ENCODE results near the gene SEPTIN12. TPM values are rescaled to one million over a fixed set of nuclear protein-coding genes. Genes with fewer than 3 reads are reported as not detected.
A peak's percentile ranks its signal among the peaks of the same experiment; 100 is the strongest.

Gene SEPTIN12
- total RNA-seq, 1 donor from 2014 or later = not detected

GRCh38 chr16:4811242-4811641 lies 23.1 kb upstream of the SEPTIN12 start:
- TF ChIP-seq, protein P1, sequence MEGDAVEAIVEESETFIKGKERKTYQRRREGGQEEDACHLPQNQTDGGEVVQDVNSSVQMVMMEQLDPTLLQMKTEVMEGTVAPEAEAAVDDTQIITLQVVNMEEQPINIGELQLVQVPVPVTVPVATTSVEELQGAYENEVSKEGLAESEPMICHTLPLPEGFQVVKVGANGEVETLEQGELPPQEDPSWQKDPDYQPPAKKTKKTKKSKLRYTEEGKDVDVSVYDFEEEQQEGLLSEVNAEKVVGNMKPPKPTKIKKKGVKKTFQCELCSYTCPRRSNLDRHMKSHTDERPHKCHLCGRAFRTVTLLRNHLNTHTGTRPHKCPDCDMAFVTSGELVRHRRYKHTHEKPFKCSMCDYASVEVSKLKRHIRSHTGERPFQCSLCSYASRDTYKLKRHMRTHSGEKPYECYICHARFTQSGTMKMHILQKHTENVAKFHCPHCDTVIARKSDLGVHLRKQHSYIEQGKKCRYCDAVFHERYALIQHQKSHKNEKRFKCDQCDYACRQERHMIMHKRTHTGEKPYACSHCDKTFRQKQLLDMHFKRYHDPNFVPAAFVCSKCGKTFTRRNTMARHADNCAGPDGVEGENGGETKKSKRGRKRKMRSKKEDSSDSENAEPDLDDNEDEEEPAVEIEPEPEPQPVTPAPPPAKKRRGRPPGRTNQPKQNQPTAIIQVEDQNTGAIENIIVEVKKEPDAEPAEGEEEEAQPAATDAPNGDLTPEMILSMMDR (conservative IDR thresholded peaks at IDR 0.05) = no peak
- Mint-ChIP-seq H3K36me3 (peaks cover 17% of the 10 kb centered on the region), H3K27me3 (no peaks in the 10 kb centered on the region), H3K27ac (no peak overlapping the region), H3K4me1 (ENCODE audit: unreplicated experiment) (no peaks in the 10 kb centered on the region), H3K4me3 (no peak overlapping the region), H3K9me3 (no peaks in the 10 kb centered on the region)
- no peak for DNase-seq (ENCODE audit: extremely low spot score, unreplicated experiment)

- no peak for DNase-seq (ENCODE audit: extremely low spot score, unreplicated experiment)
- H3K36me3 Mint-ChIP-seq = peaks cover 7% of the 10 kb centered on the region
- no peaks in the 10 kb centered on the region for H3K27me3 Mint-ChIP-seq
- H3K4me1 Mint-ChIP-seq (ENCODE audit: unreplicated experiment) = peaks cover 12% of the 10 kb centered on the region
- no peak overlapping the region for H3K4me3 Mint-ChIP-seq
- no peak overlapping the region for H3K27ac Mint-ChIP-seq
- no peaks in the 10 kb centered on the region for H3K9me3 Mint-ChIP-seq
- TF ChIP-seq, protein P1 (conservative IDR thresholded peaks at IDR 0.05) = no peak
Observed at GRCh38 chr16:4806280-4806679, 18.1 kb upstream of the SEPTIN12 start.

DNA sequence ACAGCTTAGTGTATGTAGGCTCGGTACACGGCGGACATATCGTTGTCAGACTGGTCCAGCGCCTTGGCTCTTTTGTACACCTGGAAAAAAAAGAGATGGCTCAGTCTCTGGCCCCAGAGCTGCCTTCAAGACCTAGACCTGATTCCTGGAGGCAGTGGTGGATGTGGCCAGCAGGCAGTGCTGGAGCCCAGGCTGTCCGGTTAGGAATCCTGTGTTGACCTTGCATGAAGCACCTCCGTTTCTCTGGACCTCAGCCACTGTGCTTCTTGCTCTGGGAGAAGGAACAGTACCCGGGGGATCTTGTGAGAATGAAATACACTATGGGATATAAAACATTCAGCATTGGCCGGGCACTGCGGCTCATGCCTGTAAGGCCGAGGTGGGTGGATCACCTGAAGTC lies 17.1 kb upstream of the SEPTIN12 start:
- H3K27ac Mint-ChIP-seq = no peak overlapping the region
- no peaks in the 10 kb centered on the region for H3K27me3 Mint-ChIP-seq
- no peak overlapping the region for H3K4me3 Mint-ChIP-seq
- H3K9me3 Mint-ChIP-seq = no peaks in the 10 kb centered on the region
- H3K4me1 Mint-ChIP-seq (ENCODE audit: unreplicated experiment) = peaks cover 17% of the 10 kb centered on the region
- TF ChIP-seq, protein P1 (conservative IDR thresholded peaks at IDR 0.05) = no peak
- DNase-seq (ENCODE audit: extremely low spot score, unreplicated experiment) = no peak
- H3K36me3 Mint-ChIP-seq = peaks cover 7% of the 10 kb centered on the region

GRCh38 chr16:4803898-4804762 lies 16.0 kb upstream of the SEPTIN12 start:
- Mint-ChIP-seq H3K4me3 (peak overlapping the region; percentile 90), H3K9me3 (no peaks in the 10 kb centered on the region), H3K4me1 (ENCODE audit: unreplicated experiment) (peaks cover 18% of the 10 kb centered on the region), H3K36me3 (peaks cover 7% of the 10 kb centered on the region), H3K27me3 (no peaks in the 10 kb centered on the region), H3K27ac (peak overlapping the region; percentile 86)
- TF ChIP-seq, protein P1 (conservative IDR thresholded peaks at IDR 0.05) = no peak
- no peak for DNase-seq (ENCODE audit: extremely low spot score, unreplicated experiment)

GRCh38 chr16:4803401-4803844 lies 15.3 kb upstream of the SEPTIN12 start:
- peak overlapping the region; percentile 90 for H3K4me3 Mint-ChIP-seq
- DNase-seq (ENCODE audit: extremely low spot score, unreplicated experiment) = no peak
- H3K9me3 Mint-ChIP-seq = no peaks in the 10 kb centered on the region
- peaks cover 7% of the 10 kb centered on the region for H3K36me3 Mint-ChIP-seq
- H3K27me3 Mint-ChIP-seq = no peaks in the 10 kb centered on the region
- peaks cover 18% of the 10 kb centered on the region for H3K4me1 Mint-ChIP-seq (ENCODE audit: unreplicated experiment)
- TF ChIP-seq, protein P1 (conservative IDR thresholded peaks at IDR 0.05) = no peak
- peak overlapping the region; percentile 86 for H3K27ac Mint-ChIP-seq

Measured in type B pancreatic cell (in vitro differentiated cells).